ENCODE measurements around the gene DTNB.

- TF ChIP-seq ZNF214 (tag by site-specific recombination; IDR thresholded peaks at IDR 0.05; ENCODE audit: borderline replicate concordance) (no peak), SP2 (tag by site-specific recombination; IDR thresholded peaks at IDR 0.05) (no peak), ZBTB7A (tag by site-specific recombination; IDR thresholded peaks at IDR 0.05; ENCODE audit: low read depth) (no peak), CTCF (tag by site-specific recombination; IDR thresholded peaks at IDR 0.05) (no peak), SP3 (tag by site-specific recombination; IDR thresholded peaks at IDR 0.05) (no peak), KLF7 (tag by site-specific recombination; IDR thresholded peaks at IDR 0.05; ENCODE audit: borderline replicate concordance) (no peak), ZNF585B (tag by site-specific recombination; IDR thresholded peaks at IDR 0.05) (no peak), ZNF121 (tag by site-specific recombination; IDR thresholded peaks at IDR 0.05) (no peak)
These were observed 128.9 kb downstream of the DTNB start for GRCh38 chr2:25544445-25544844.
